CD4-positive, alpha-beta T cell treated with Interleukin-12 subunit alpha and Interleukin-12 subunit beta, for 1 hour (primary cell): ENCODE data around the gene BPHL.
"Not testable (repeated sequence)": the region's sequence is repeated elsewhere in the genome, so short reads cannot be mapped to it uniquely, and the experiment has no call there.

Source experiments
- DNase-seq: peaks from one replicate; pipeline ENCODE4 v3.0.0-alpha.2; 2020

Gene BPHL

GRCh38 chr6:3118353-3119039 lies at the start of gene BPHL:
Gene BPHL, plus strand, starts transcription at chr6:3118711. Its CDS starts 30 bp downstream, at chr6:3118741.
- peak; percentile 99 for DNase-seq

GRCh38 chr6:3071568-3071967 lies 46.9 kb upstream of the BPHL start:
- no peak for DNase-seq

GRCh38 chr6:3072798-3073197 lies 45.7 kb upstream of the BPHL start:
- DNase-seq = no peak

- DNase-seq = no peak
Measured at GRCh38 chr6:3073382-3073781, 45.1 kb upstream of the BPHL start.

GRCh38 chr6:3075772-3076113 lies 42.8 kb upstream of the BPHL start:
- no peak for DNase-seq

- DNase-seq = no peak
Measured at GRCh38 chr6:3076320-3076719, 42.2 kb upstream of the BPHL start.

GRCh38 chr6:3077430-3077829 lies 41.1 kb upstream of the BPHL start:
- DNase-seq = no peak

GRCh38 chr6:3078952-3079351 lies 39.6 kb upstream of the BPHL start:
- DNase-seq = not testable (repeated sequence)

GRCh38 chr6:3079682-3080081 lies 38.8 kb upstream of the BPHL start:
- no peak for DNase-seq

- DNase-seq = no peak
Measured at GRCh38 chr6:3081960-3082359, 36.6 kb upstream of the BPHL start.

GRCh38 chr6:3085074-3085473 lies 33.4 kb upstream of the BPHL start:
- no peak for DNase-seq

- no peak for DNase-seq
Measured at GRCh38 chr6:3086282-3086946, 32.1 kb upstream of the BPHL start.

GRCh38 chr6:3088446-3088845 lies 30.1 kb upstream of the BPHL start:
- no peak for DNase-seq

- no peak for DNase-seq
Measured at GRCh38 chr6:3088968-3089367, 29.5 kb upstream of the BPHL start.

- no peak for DNase-seq
Measured at GRCh38 chr6:3090013-3090412, 28.5 kb upstream of the BPHL start.

- DNase-seq = no peak
Measured at GRCh38 chr6:3094815-3095214, 23.7 kb upstream of the BPHL start.

GRCh38 chr6:3102875-3103274 lies 15.6 kb upstream of the BPHL start:
- no peak for DNase-seq

- DNase-seq = no peak
Measured at GRCh38 chr6:3108746-3109414, 9.6 kb upstream of the BPHL start.

GRCh38 chr6:3109761-3110160 lies 8.8 kb upstream of the BPHL start:
- no peak for DNase-seq

- no peak for DNase-seq
Measured at GRCh38 chr6:3114377-3114776, 4.1 kb upstream of the BPHL start.

- DNase-seq = no peak
Measured at GRCh38 chr6:3117912-3118352, 579 bp upstream of the BPHL start.

GRCh38 chr6:3119040-3119723 lies 671 bp downstream of the BPHL start:
- no peak for DNase-seq

GRCh38 chr6:3120765-3121089 lies 2.2 kb downstream of the BPHL start:
- DNase-seq = no peak

GRCh38 chr6:3122823-3123182 lies 4.3 kb downstream of the BPHL start:
- DNase-seq = no peak
